SK-N-SH treated with all-trans-retinoic acid at 6 μM for 48 hours (cell line): ENCODE measurements around the gene AKAP1.

ENCODE experiments used
- ATAC-seq: fragments of 200-7000 bp; cut with Tn5 transposase; 3 replicates; pipeline ENCODE4 v1.9.1; 2020; ENCODE audit warnings: mild to moderate bottlenecking, moderate library complexity
- ARNTL ChIP-seq: fragments of 450-650 bp; formaldehyde crosslinking; IDR thresholded peaks from 2 replicates; pipeline ENCODE4 v1.5.0; 2020; ENCODE audit warnings: low read depth, mild to moderate bottlenecking, moderate library complexity, borderline replicate concordance
- BACH2 ChIP-seq: fragments of 250-450 bp; sonication (Bioruptor Pico); IDR thresholded peaks from 2 replicates; pipeline ENCODE4 v1.9.0; 2021; ENCODE audit warnings: mild to moderate bottlenecking, borderline replicate concordance
- CSDC2 ChIP-seq: fragments of 250-450 bp; sonication (Bioruptor Pico); IDR thresholded peaks from 2 replicates; pipeline ENCODE4 v1.5.0; 2020; ENCODE audit warnings: mild to moderate bottlenecking, moderate library complexity
- ESRRG ChIP-seq: fragments of 250-450 bp; sonication (Bioruptor Pico); IDR thresholded peaks from 2 replicates; pipeline ENCODE4 v1.6.1; 2021; ENCODE audit warnings: mild to moderate bottlenecking
- GLIS3 ChIP-seq: fragments of 250-450 bp; sonication (Bioruptor Pico); IDR thresholded peaks from 2 replicates; pipeline ENCODE4 v1.5.0; 2020; ENCODE audit warnings: mild to moderate bottlenecking, moderate library complexity
- ISL1 ChIP-seq: fragments of 250-450 bp; sonication (Bioruptor Pico); IDR thresholded peaks from 2 replicates; pipeline ENCODE4 v2.1.2; 2022; ENCODE audit warnings: mild to moderate bottlenecking, moderate library complexity
- OSR1 ChIP-seq: fragments of 250-450 bp; sonication (Bioruptor Pico); IDR thresholded peaks from 2 replicates; pipeline ENCODE4 v1.8.0; 2022; ENCODE audit warnings: moderate library complexity, mild to moderate bottlenecking, inconsistent platforms
- RARB ChIP-seq: fragments of 250-450 bp; sonication (Bioruptor Pico); IDR thresholded peaks from 2 replicates; pipeline ENCODE4 v1.8.0; 2021; ENCODE audit warnings: mild to moderate bottlenecking, moderate library complexity
- SNAI2 ChIP-seq: fragments of 250-450 bp; sonication (Bioruptor Pico); IDR thresholded peaks from 2 replicates; pipeline ENCODE4 v1.5.0; 2020; ENCODE audit warnings: mild to moderate bottlenecking, moderate library complexity
- TCF4 ChIP-seq: fragments of 250-450 bp; sonication (Bioruptor Pico); IDR thresholded peaks from 2 replicates; pipeline ENCODE4 v1.8.0; 2021; ENCODE audit warnings: mild to moderate bottlenecking, moderate library complexity, borderline replicate concordance
- ZFP30 ChIP-seq: fragments of 450-650 bp; formaldehyde crosslinking; IDR thresholded peaks from 2 replicates; pipeline ENCODE4 v1.5.0; 2022; ENCODE audit warnings: mild to moderate bottlenecking, moderate library complexity
- ZNF565 ChIP-seq: fragments of 450-650 bp; formaldehyde crosslinking; conservative IDR thresholded peaks from 2 replicates; pipeline ENCODE4 v1.5.0; 2020; ENCODE audit warnings: low read depth, mild to moderate bottlenecking, moderate library complexity
- ZNF8 ChIP-seq: fragments of 450-650 bp; formaldehyde crosslinking; IDR thresholded peaks from 2 replicates; pipeline ENCODE4 v1.5.0; 2020; ENCODE audit warnings: mild to moderate bottlenecking, moderate library complexity
- TF ChIP-seq, protein P1 (sequence below): fragments of 250-450 bp; sonication (Bioruptor Pico); IDR thresholded peaks from 2 replicates; pipeline ENCODE4 v1.8.0; 2020; ENCODE audit warnings: mild to moderate bottlenecking, moderate library complexity, borderline replicate concordance
- TF ChIP-seq, protein P2 (sequence below): fragments of 250-450 bp; sonication (Bioruptor Pico); IDR thresholded peaks from 2 replicates; pipeline ENCODE4 v1.5.1; 2020; ENCODE audit warnings: low read depth, mild to moderate bottlenecking, moderate library complexity
- TF ChIP-seq, protein P3 (sequence below): fragments of 250-450 bp; sonication (Bioruptor Pico); IDR thresholded peaks from 2 replicates; pipeline ENCODE4 v1.8.0; 2021; ENCODE audit warnings: low read depth, mild to moderate bottlenecking, moderate library complexity, borderline replicate concordance
- TF ChIP-seq, protein P4 (sequence below): fragments of 250-450 bp; sonication (Bioruptor Pico); IDR thresholded peaks from 2 replicates; pipeline ENCODE4 v1.5.1; 2021; ENCODE audit warnings: mild to moderate bottlenecking, moderate library complexity
- TF ChIP-seq, protein P5 (sequence below): fragments of 250-450 bp; sonication (Bioruptor Pico); IDR thresholded peaks from 2 replicates; pipeline ENCODE4 v1.5.0; 2020; ENCODE audit warnings: mild to moderate bottlenecking, moderate library complexity

The AKAP1 gene

DNA sequence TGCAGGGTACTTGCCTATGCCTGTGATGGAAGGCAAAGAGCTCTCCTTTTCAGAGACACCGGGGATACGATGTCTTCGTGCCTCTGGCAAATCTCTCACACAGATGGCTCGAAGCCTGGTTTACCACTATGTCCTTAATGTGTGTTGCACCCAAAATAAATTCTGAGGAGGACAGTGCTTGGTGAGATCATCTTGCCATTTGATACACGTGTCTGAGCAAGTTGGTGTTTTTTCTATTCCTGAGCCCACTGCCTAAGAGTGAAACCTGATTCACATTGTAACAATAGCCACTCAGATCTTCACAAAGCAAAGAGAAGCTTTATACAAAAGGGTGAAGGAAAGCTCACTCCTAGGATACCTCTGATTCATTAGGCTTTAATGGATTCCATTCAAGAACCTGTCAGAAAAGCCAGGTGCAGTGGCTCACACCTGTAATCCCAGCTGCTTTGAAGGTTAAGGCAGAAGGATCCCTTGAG lies 33.1 kb upstream of the AKAP1 start:
- TF ChIP-seq GLIS3 (no peak), CSDC2 (CRISPR knock-in tag) (no peak), ARNTL (CRISPR knock-in tag) (no peak), BACH2 (CRISPR knock-in tag) (no peak), OSR1 (CRISPR knock-in tag) (no peak), ESRRG (no peak), SNAI2 (CRISPR knock-in tag) (no peak), TCF4 (CRISPR knock-in tag) (no peak), ZNF8 (CRISPR knock-in tag) (no peak), ISL1 (no peak)
- TF ChIP-seq, protein P1, sequence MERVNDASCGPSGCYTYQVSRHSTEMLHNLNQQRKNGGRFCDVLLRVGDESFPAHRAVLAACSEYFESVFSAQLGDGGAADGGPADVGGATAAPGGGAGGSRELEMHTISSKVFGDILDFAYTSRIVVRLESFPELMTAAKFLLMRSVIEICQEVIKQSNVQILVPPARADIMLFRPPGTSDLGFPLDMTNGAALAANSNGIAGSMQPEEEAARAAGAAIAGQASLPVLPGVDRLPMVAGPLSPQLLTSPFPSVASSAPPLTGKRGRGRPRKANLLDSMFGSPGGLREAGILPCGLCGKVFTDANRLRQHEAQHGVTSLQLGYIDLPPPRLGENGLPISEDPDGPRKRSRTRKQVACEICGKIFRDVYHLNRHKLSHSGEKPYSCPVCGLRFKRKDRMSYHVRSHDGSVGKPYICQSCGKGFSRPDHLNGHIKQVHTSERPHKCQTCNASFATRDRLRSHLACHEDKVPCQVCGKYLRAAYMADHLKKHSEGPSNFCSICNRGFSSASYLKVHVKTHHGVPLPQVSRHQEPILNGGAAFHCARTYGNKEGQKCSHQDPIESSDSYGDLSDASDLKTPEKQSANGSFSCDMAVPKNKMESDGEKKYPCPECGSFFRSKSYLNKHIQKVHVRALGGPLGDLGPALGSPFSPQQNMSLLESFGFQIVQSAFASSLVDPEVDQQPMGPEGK = no peak
- TF ChIP-seq, protein P2, sequence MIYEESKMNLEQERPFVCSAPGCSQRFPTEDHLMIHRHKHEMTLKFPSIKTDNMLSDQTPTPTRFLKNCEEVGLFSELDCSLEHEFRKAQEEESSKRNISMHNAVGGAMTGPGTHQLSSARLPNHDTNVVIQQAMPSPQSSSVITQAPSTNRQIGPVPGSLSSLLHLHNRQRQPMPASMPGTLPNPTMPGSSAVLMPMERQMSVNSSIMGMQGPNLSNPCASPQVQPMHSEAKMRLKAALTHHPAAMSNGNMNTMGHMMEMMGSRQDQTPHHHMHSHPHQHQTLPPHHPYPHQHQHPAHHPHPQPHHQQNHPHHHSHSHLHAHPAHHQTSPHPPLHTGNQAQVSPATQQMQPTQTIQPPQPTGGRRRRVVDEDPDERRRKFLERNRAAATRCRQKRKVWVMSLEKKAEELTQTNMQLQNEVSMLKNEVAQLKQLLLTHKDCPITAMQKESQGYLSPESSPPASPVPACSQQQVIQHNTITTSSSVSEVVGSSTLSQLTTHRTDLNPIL (CRISPR knock-in tag) = no peak
- TF ChIP-seq, protein P3, sequence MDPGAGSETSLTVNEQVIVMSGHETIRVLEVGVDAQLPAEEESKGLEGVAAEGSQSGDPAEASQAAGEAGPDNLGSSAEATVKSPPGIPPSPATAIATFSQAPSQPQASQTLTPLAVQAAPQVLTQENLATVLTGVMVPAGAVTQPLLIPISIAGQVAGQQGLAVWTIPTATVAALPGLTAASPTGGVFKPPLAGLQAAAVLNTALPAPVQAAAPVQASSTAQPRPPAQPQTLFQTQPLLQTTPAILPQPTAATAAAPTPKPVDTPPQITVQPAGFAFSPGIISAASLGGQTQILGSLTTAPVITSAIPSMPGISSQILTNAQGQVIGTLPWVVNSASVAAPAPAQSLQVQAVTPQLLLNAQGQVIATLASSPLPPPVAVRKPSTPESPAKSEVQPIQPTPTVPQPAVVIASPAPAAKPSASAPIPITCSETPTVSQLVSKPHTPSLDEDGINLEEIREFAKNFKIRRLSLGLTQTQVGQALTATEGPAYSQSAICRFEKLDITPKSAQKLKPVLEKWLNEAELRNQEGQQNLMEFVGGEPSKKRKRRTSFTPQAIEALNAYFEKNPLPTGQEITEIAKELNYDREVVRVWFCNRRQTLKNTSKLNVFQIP (CRISPR knock-in tag) = no peak
- ATAC-seq = no peak; the same call in 2 of the 3 replicates

DNA sequence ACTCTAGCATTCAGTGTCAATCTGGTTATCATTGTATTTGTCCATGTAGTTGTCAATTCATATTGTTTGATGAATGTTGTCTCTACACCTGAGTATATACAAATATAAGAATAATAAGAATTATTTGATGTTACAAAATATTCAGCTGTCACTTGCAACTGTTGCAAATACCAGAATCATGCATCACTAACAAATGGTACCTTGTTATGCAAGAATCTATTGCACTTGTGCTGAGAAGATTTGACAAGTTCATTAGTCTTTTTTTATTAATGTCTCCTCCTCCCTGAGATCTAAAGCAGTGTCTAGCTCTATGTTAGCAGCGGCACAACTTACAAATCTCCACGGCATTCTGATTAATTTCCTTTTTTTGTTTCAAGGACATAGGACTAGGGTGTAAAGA lies 22.2 kb upstream of the AKAP1 start:
- no peak for ATAC-seq
- TF ChIP-seq GLIS3 (no peak), ZNF565 (CRISPR knock-in tag) (no peak), ESRRG (no peak), ZNF8 (CRISPR knock-in tag) (no peak), ISL1 (no peak), CSDC2 (CRISPR knock-in tag) (no peak)
- TF ChIP-seq, protein P4, sequence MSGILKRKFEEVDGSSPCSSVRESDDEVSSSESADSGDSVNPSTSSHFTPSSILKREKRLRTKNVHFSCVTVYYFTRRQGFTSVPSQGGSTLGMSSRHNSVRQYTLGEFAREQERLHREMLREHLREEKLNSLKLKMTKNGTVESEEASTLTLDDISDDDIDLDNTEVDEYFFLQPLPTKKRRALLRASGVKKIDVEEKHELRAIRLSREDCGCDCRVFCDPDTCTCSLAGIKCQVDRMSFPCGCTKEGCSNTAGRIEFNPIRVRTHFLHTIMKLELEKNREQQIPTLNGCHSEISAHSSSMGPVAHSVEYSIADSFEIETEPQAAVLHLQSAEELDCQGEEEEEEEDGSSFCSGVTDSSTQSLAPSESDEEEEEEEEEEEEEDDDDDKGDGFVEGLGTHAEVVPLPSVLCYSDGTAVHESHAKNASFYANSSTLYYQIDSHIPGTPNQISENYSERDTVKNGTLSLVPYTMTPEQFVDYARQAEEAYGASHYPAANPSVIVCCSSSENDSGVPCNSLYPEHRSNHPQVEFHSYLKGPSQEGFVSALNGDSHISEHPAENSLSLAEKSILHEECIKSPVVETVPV = no peak
- TF ChIP-seq, protein P3 (CRISPR knock-in tag) = no peak

DNA sequence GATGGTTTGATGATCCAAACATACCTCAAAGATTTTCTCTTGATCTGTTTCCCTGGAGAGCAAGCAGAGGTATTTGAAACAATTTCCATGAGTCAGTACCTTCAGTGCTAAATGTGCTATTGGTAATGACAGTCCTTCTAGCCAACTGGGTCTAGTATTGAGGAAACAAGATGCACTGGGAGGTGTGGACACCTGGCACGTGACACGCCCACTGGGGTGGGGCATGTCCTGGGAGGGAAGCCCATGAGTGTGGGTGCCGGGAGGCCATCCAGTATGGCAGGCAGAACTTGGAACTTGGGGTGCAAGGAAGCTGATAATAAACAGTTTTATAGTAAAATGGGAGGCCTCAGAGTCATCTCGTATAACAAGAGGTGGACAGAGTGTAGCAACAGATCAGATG lies 17.9 kb upstream of the AKAP1 start:
- no peak for ATAC-seq
- no peak for TF ChIP-seq RARB (CRISPR knock-in tag)
- TF ChIP-seq, protein P5, sequence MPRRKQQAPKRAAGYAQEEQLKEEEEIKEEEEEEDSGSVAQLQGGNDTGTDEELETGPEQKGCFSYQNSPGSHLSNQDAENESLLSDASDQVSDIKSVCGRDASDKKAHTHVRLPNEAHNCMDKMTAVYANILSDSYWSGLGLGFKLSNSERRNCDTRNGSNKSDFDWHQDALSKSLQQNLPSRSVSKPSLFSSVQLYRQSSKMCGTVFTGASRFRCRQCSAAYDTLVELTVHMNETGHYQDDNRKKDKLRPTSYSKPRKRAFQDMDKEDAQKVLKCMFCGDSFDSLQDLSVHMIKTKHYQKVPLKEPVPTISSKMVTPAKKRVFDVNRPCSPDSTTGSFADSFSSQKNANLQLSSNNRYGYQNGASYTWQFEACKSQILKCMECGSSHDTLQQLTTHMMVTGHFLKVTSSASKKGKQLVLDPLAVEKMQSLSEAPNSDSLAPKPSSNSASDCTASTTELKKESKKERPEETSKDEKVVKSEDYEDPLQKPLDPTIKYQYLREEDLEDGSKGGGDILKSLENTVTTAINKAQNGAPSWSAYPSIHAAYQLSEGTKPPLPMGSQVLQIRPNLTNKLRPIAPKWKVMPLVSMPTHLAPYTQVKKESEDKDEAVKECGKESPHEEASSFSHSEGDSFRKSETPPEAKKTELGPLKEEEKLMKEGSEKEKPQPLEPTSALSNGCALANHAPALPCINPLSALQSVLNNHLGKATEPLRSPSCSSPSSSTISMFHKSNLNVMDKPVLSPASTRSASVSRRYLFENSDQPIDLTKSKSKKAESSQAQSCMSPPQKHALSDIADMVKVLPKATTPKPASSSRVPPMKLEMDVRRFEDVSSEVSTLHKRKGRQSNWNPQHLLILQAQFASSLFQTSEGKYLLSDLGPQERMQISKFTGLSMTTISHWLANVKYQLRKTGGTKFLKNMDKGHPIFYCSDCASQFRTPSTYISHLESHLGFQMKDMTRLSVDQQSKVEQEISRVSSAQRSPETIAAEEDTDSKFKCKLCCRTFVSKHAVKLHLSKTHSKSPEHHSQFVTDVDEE = no peak

DNA sequence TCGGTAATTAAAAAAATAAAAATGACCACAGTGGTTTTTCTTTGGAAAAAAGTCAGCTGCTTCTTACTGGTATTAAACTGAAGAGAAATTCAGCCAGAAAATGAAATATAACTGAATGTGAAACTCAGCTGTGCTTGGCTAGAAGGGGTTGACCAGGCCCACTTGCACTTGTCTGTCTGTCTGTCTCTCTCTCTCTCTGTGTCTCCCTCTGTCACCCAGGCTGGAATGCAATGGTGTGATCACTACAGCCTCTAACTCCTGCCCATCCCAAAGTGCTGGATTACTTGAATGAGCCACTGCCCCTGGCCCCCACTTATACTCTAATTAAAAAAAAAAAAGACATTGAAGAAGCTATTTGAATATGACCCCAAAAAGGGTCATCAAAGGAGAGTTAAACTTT lies 17.3 kb upstream of the AKAP1 start:
- no peak for ATAC-seq
- TF ChIP-seq, protein P1 = no peak
- TF ChIP-seq GLIS3 = no peak
- TF ChIP-seq, protein P5 = no peak
- TF ChIP-seq ZFP30 (CRISPR knock-in tag) = no peak
- TF ChIP-seq, protein P4 = no peak
